Measurements from ENCODE around the gene EAF2. TPM values are rescaled to one million over a fixed set of nuclear protein-coding genes. Genes with fewer than 3 reads are reported as not detected.
A peak's percentile ranks its signal among the peaks of the same experiment; 100 is the strongest.

The EAF2 gene
- total RNA-seq, 6 experiments from 2014 or later, result 1.4 to 3.0 (median 2.0) TPM

GRCh38 chr3:121835465-121835801, 424 bp downstream of the EAF2 start:
- Histone ChIP-seq H3K4me3 (peak overlapping the region; percentile 71 to 91 (median 87)), H3K27ac (peak overlapping the region in 2 of 3 donors; percentile 24 to 26), H3K36me3 (no peaks in the 10 kb centered on the region), H3K4me1 (peaks cover 0 to 12% (median 0%) of the 10 kb centered on the region in 4 donors), H3K27me3 (no peaks in the 10 kb centered on the region), H3K9me3 (no peaks in the 10 kb centered on the region)
- ATAC-seq (peak; percentile 29 to 41 (median 33)), DNase-seq (no peak)
- intact Hi-C loops (cut with DNase I), result no loop called here
- 1% methylated on average over 11 of the region's 11 CpGs for WGBS (ENCODE audit: insufficient coverage, low coverage, low lambda C conversion rate, missing lambda C conversion rate)
- TF ChIP-seq, protein P1, sequence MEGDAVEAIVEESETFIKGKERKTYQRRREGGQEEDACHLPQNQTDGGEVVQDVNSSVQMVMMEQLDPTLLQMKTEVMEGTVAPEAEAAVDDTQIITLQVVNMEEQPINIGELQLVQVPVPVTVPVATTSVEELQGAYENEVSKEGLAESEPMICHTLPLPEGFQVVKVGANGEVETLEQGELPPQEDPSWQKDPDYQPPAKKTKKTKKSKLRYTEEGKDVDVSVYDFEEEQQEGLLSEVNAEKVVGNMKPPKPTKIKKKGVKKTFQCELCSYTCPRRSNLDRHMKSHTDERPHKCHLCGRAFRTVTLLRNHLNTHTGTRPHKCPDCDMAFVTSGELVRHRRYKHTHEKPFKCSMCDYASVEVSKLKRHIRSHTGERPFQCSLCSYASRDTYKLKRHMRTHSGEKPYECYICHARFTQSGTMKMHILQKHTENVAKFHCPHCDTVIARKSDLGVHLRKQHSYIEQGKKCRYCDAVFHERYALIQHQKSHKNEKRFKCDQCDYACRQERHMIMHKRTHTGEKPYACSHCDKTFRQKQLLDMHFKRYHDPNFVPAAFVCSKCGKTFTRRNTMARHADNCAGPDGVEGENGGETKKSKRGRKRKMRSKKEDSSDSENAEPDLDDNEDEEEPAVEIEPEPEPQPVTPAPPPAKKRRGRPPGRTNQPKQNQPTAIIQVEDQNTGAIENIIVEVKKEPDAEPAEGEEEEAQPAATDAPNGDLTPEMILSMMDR (IDR thresholded peaks at IDR 0.05), result no peak
- TF ChIP-seq POLR2A (IDR thresholded peaks at IDR 0.05), result no peak

- 49% methylated on average over 4 of the region's 4 CpGs for WGBS (ENCODE audit: insufficient coverage, low coverage, low lambda C conversion rate, missing lambda C conversion rate)
- no peak for TF ChIP-seq POLR2A (IDR thresholded peaks at IDR 0.05)
- TF ChIP-seq, protein P1 (IDR thresholded peaks at IDR 0.05), result no peak
- no peaks in the 10 kb centered on the region for H3K27me3 ChIP-seq
- H3K27ac ChIP-seq, result no peak overlapping the region
- ATAC-seq (no peak), DNase-seq (no peak)
- H3K4me1 ChIP-seq, result peaks cover 0 to 12% (median 0%) of the 10 kb centered on the region in 4 donors
- H3K9me3 ChIP-seq, result no peaks in the 10 kb centered on the region
- intact Hi-C loops (cut with DNase I), result no loop called here
- peak overlapping the region in 1 of 3 donors; percentile 87 for H3K4me3 ChIP-seq
- no peaks in the 10 kb centered on the region for H3K36me3 ChIP-seq
Observed at GRCh38 chr3:121836064-121836463, 1.1 kb downstream of the EAF2 start.

DNA sequence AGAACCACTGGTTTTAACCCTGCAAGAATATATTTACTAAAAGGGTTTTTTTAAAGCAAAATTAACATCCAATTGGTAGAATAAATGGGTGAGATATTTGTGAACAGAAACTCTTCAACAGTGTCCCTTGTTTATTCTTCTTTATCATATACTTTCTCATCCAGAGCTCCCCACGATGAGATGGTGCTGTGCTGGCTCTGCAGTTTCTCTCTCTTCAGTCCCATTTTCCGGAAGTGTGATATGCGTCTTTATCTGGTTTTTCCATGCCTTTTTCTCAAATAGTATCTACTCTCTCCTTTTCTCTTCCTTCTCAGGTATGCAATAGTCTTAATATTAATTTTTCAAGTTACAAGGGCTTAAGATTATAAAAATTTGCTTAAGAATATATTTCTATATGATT, 1.5 kb downstream of the EAF2 start:
- Histone ChIP-seq H3K36me3 (no peaks in the 10 kb centered on the region), H3K4me3 (peak overlapping the region in 2 of 3 donors; percentile 2 to 87), H3K9me3 (no peaks in the 10 kb centered on the region), H3K27ac (no peak overlapping the region), H3K27me3 (no peaks in the 10 kb centered on the region), H3K4me1 (peaks cover 0 to 12% (median 0%) of the 10 kb centered on the region in 4 donors)
- WGBS (ENCODE audit: insufficient coverage, low coverage, low lambda C conversion rate, missing lambda C conversion rate), result 59% methylated on average over 3 of the region's 3 CpGs
- TF ChIP-seq, protein P1 (IDR thresholded peaks at IDR 0.05), result no peak
- no peak for TF ChIP-seq POLR2A (IDR thresholded peaks at IDR 0.05)
- DNase-seq (no peak), ATAC-seq (no peak)
- intact Hi-C loops (cut with DNase I), result no loop called here

DNA sequence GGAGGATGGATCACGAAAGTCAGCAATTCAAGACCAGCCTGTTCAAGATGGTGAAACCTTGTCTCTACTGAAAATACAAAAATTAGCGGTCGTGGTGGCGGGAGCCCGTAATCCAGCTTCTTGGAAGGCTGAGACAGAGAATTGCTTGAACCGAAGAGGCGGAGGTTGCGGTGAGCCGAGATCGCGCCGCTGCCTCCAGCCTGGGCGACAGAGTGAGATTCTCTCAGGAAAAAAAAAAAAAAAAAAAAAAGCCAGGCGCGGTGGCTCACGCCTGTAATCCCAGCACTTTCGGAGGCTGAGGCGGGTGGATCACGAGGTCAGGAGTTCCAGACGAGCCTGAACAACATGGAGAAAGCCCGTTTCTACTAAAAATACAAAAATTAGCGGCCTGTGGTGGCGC, 5.0 kb downstream of the EAF2 start:
- no peak overlapping the region for H3K27ac ChIP-seq
- no peaks in the 10 kb centered on the region for H3K9me3 ChIP-seq
- DNase-seq, result no peak
- H3K27me3 ChIP-seq, result no peaks in the 10 kb centered on the region
- 98% methylated on average over 13 of the region's 23 CpGs for WGBS (ENCODE audit: insufficient coverage, low coverage, low lambda C conversion rate, missing lambda C conversion rate)
- no peaks in the 10 kb centered on the region for H3K4me1 ChIP-seq
- no peak for ATAC-seq
- intact Hi-C loops (cut with DNase I), result no loop called here
- H3K36me3 ChIP-seq, result no peaks in the 10 kb centered on the region
- TF ChIP-seq POLR2A (IDR thresholded peaks at IDR 0.05), result no peak
- TF ChIP-seq, protein P1 (IDR thresholded peaks at IDR 0.05), result no peak
- H3K4me3 ChIP-seq, result no peak overlapping the region

DNA sequence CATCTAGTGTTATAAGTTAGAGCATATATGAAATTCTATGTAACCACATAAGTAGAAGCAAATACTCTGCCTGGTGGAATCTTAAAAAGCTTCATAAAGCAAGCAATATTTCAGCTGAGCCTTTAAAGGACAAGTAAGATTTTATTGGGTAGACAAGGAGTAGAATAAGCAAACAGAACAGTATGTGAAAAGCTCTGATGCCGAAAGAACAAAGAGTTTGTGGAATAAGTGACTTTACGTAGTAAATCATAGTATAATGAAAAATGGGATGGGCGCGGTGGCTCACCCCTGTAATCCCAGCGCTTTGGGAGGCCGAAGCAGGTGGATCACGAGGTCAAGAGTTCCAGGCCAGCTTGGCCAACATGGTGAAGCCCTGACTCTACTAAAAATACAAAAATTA, 9.9 kb downstream of the EAF2 start:
- DNase-seq (no peak), ATAC-seq (no peak)
- TF ChIP-seq, protein P1 (IDR thresholded peaks at IDR 0.05), result no peak
- TF ChIP-seq POLR2A (IDR thresholded peaks at IDR 0.05), result no peak
- intact Hi-C loops (cut with DNase I), result no loop called here
- no peaks in the 10 kb centered on the region for H3K36me3 ChIP-seq
- WGBS (ENCODE audit: insufficient coverage, low coverage, low lambda C conversion rate, missing lambda C conversion rate), result 100% methylated on average over 2 of the region's 7 CpGs
- no peaks in the 10 kb centered on the region for H3K4me1 ChIP-seq
- H3K27me3 ChIP-seq, result no peaks in the 10 kb centered on the region
- no peak overlapping the region for H3K27ac ChIP-seq
- H3K9me3 ChIP-seq, result no peaks in the 10 kb centered on the region
- H3K4me3 ChIP-seq, result no peak overlapping the region
